ENCODE data around the gene SNCA.

The SNCA gene

GRCh38 chr4:89716893-89717292 is 120.1 kb downstream of the SNCA start:
- H3K9me3 Mint-ChIP-seq (ENCODE audit: low read depth): no peaks in the 10 kb centered on the region
- H3K27ac Mint-ChIP-seq: no peak overlapping the region
- H3K36me3 Mint-ChIP-seq: no peaks in the 10 kb centered on the region
- no peak overlapping the region for H3K4me3 Mint-ChIP-seq
- H3K27me3 Mint-ChIP-seq: peaks cover 2% of the 10 kb centered on the region
- no peaks in the 10 kb centered on the region for H3K4me1 Mint-ChIP-seq (ENCODE audit: low read depth)

GRCh38 chr4:89715631-89716030 is 121.3 kb downstream of the SNCA start:
- no peak overlapping the region for H3K4me3 Mint-ChIP-seq
- no peaks in the 10 kb centered on the region for H3K9me3 Mint-ChIP-seq (ENCODE audit: low read depth)
- no peaks in the 10 kb centered on the region for H3K4me1 Mint-ChIP-seq (ENCODE audit: low read depth)
- H3K27ac Mint-ChIP-seq: no peak overlapping the region
- H3K27me3 Mint-ChIP-seq: peaks cover 2% of the 10 kb centered on the region
- H3K36me3 Mint-ChIP-seq: no peaks in the 10 kb centered on the region

GRCh38 chr4:89712827-89713226 is 124.1 kb downstream of the SNCA start:
- no peaks in the 10 kb centered on the region for H3K9me3 Mint-ChIP-seq (ENCODE audit: low read depth)
- H3K27ac Mint-ChIP-seq: no peak overlapping the region
- no peaks in the 10 kb centered on the region for H3K27me3 Mint-ChIP-seq
- H3K36me3 Mint-ChIP-seq: no peaks in the 10 kb centered on the region
- no peak overlapping the region for H3K4me3 Mint-ChIP-seq
- peaks cover 7% of the 10 kb centered on the region for H3K4me1 Mint-ChIP-seq (ENCODE audit: low read depth)

GRCh38 chr4:89712141-89712540 is 124.8 kb downstream of the SNCA start:
- H3K4me3 Mint-ChIP-seq: no peak overlapping the region
- no peaks in the 10 kb centered on the region for H3K36me3 Mint-ChIP-seq
- peaks cover under 1% of the 10 kb centered on the region for H3K27me3 Mint-ChIP-seq
- H3K4me1 Mint-ChIP-seq (ENCODE audit: low read depth): peaks cover 10% of the 10 kb centered on the region
- no peaks in the 10 kb centered on the region for H3K9me3 Mint-ChIP-seq (ENCODE audit: low read depth)
- H3K27ac Mint-ChIP-seq: no peak overlapping the region

- Mint-ChIP-seq H3K27ac (no peak overlapping the region), H3K36me3 (no peaks in the 10 kb centered on the region), H3K4me1 (ENCODE audit: low read depth) (peaks cover 10% of the 10 kb centered on the region), H3K27me3 (peaks cover 2% of the 10 kb centered on the region), H3K4me3 (no peak overlapping the region), H3K9me3 (ENCODE audit: low read depth) (no peaks in the 10 kb centered on the region)
Measured at GRCh38 chr4:89708903-89709421, 128.0 kb downstream of the SNCA start.

- H3K27me3 Mint-ChIP-seq: peaks cover 2% of the 10 kb centered on the region
- no peaks in the 10 kb centered on the region for H3K9me3 Mint-ChIP-seq (ENCODE audit: low read depth)
- no peak overlapping the region for H3K4me3 Mint-ChIP-seq
- no peaks in the 10 kb centered on the region for H3K36me3 Mint-ChIP-seq
- peaks cover 10% of the 10 kb centered on the region for H3K4me1 Mint-ChIP-seq (ENCODE audit: low read depth)
- no peak overlapping the region for H3K27ac Mint-ChIP-seq
Measured at GRCh38 chr4:89707467-89707866, 129.5 kb downstream of the SNCA start.

GRCh38 chr4:89704651-89705395 is 132.1 kb downstream of the SNCA start:
- H3K9me3 Mint-ChIP-seq (ENCODE audit: low read depth): no peaks in the 10 kb centered on the region
- H3K27ac Mint-ChIP-seq: no peak overlapping the region
- H3K4me3 Mint-ChIP-seq: no peak overlapping the region
- H3K27me3 Mint-ChIP-seq: peaks cover 2% of the 10 kb centered on the region
- peaks cover 10% of the 10 kb centered on the region for H3K4me1 Mint-ChIP-seq (ENCODE audit: low read depth)
- no peaks in the 10 kb centered on the region for H3K36me3 Mint-ChIP-seq

GRCh38 chr4:89703829-89704590 is 133.0 kb downstream of the SNCA start:
- H3K36me3 Mint-ChIP-seq: no peaks in the 10 kb centered on the region
- H3K9me3 Mint-ChIP-seq (ENCODE audit: low read depth): no peaks in the 10 kb centered on the region
- H3K4me3 Mint-ChIP-seq: no peak overlapping the region
- no peak overlapping the region for H3K27ac Mint-ChIP-seq
- H3K27me3 Mint-ChIP-seq: peaks cover 2% of the 10 kb centered on the region
- peaks cover 6% of the 10 kb centered on the region for H3K4me1 Mint-ChIP-seq (ENCODE audit: low read depth)

GRCh38 chr4:89700766-89701423 is 136.1 kb downstream of the SNCA start:
- Mint-ChIP-seq H3K27me3 (no peaks in the 10 kb centered on the region), H3K27ac (no peak overlapping the region), H3K36me3 (no peaks in the 10 kb centered on the region), H3K9me3 (ENCODE audit: low read depth) (no peaks in the 10 kb centered on the region), H3K4me1 (ENCODE audit: low read depth) (no peaks in the 10 kb centered on the region), H3K4me3 (no peak overlapping the region)

GRCh38 chr4:89685690-89686089 is 151.3 kb downstream of the SNCA start:
- H3K4me3 Mint-ChIP-seq: no peak overlapping the region

GRCh38 chr4:89685277-89685676 is 151.7 kb downstream of the SNCA start:
- Mint-ChIP-seq H3K27ac (no peak overlapping the region), H3K36me3 (no peaks in the 10 kb centered on the region), H3K9me3 (ENCODE audit: low read depth) (no peaks in the 10 kb centered on the region), H3K4me3 (no peak overlapping the region), H3K4me1 (ENCODE audit: low read depth) (peaks cover 4% of the 10 kb centered on the region), H3K27me3 (peaks cover 7% of the 10 kb centered on the region)

More at GRCh38 chr4:89685690-89686089, 151.3 kb downstream of the SNCA start:
- no peaks in the 10 kb centered on the region for H3K9me3 Mint-ChIP-seq (ENCODE audit: low read depth)
- H3K36me3 Mint-ChIP-seq: no peaks in the 10 kb centered on the region
- H3K4me1 Mint-ChIP-seq (ENCODE audit: low read depth): peaks cover 4% of the 10 kb centered on the region
- H3K27ac Mint-ChIP-seq: no peak overlapping the region
- peaks cover 7% of the 10 kb centered on the region for H3K27me3 Mint-ChIP-seq

- no peak overlapping the region for H3K4me3 Mint-ChIP-seq
- no peak overlapping the region for H3K27ac Mint-ChIP-seq
- H3K4me1 Mint-ChIP-seq (ENCODE audit: low read depth): peaks cover 6% of the 10 kb centered on the region
- no peaks in the 10 kb centered on the region for H3K36me3 Mint-ChIP-seq
- H3K9me3 Mint-ChIP-seq (ENCODE audit: low read depth): no peaks in the 10 kb centered on the region
- H3K27me3 Mint-ChIP-seq: peaks cover 7% of the 10 kb centered on the region
Measured at GRCh38 chr4:89684536-89684935, 152.4 kb downstream of the SNCA start.

GRCh38 chr4:89682808-89683207 is 154.2 kb downstream of the SNCA start:
- no peak overlapping the region for H3K27ac Mint-ChIP-seq
- H3K27me3 Mint-ChIP-seq: peaks cover 7% of the 10 kb centered on the region
- H3K4me3 Mint-ChIP-seq: no peak overlapping the region
- H3K9me3 Mint-ChIP-seq (ENCODE audit: low read depth): no peaks in the 10 kb centered on the region
- no peaks in the 10 kb centered on the region for H3K36me3 Mint-ChIP-seq
- peaks cover 11% of the 10 kb centered on the region for H3K4me1 Mint-ChIP-seq (ENCODE audit: low read depth)

GRCh38 chr4:89681671-89682070 is 155.3 kb downstream of the SNCA start:
- Mint-ChIP-seq H3K27me3 (no peaks in the 10 kb centered on the region), H3K9me3 (ENCODE audit: low read depth) (peaks cover 5% of the 10 kb centered on the region), H3K36me3 (no peaks in the 10 kb centered on the region), H3K4me1 (ENCODE audit: low read depth) (peaks cover 11% of the 10 kb centered on the region), H3K4me3 (no peak overlapping the region), H3K27ac (no peak overlapping the region)

- H3K4me1 Mint-ChIP-seq (ENCODE audit: low read depth): peaks cover 11% of the 10 kb centered on the region
- H3K36me3 Mint-ChIP-seq: no peaks in the 10 kb centered on the region
- no peak overlapping the region for H3K4me3 Mint-ChIP-seq
- H3K27ac Mint-ChIP-seq: no peak overlapping the region
- H3K27me3 Mint-ChIP-seq: no peaks in the 10 kb centered on the region
- H3K9me3 Mint-ChIP-seq (ENCODE audit: low read depth): peaks cover 5% of the 10 kb centered on the region
Measured at GRCh38 chr4:89681219-89681618, 155.7 kb downstream of the SNCA start.

Measured in activated naive CD8-positive, alpha-beta T cell (primary cell).